Measurements from ENCODE around the gene GTF2F2. TPM values are rescaled to one million over a fixed set of nuclear protein-coding genes. Genes with fewer than 3 reads are reported as not detected.

The GTF2F2 gene
- total RNA-seq, 1 experiment from 2014 or later = 28.1 TPM

GRCh38 chr13:45199711-45200110 is 79.4 kb downstream of the GTF2F2 start:
- Histone ChIP-seq H3K4me1 (peaks cover 16% of the 10 kb centered on the region), H3K36me3 (ENCODE audit: control insufficient read depth, insufficient read depth, low read length) (no peaks in the 10 kb centered on the region), H3K4me3 (ENCODE audit: low read depth, low read length) (no peak overlapping the region), H3K9me3 (no peaks in the 10 kb centered on the region), H3K27me3 (replicated peaks; ENCODE audit: control insufficient read depth, insufficient read depth, low read length) (no peaks in the 10 kb centered on the region)
- intact Hi-C loops (cut with micrococcal nuclease; ENCODE audit: unreplicated experiment) = loop anchor here (10.0 kb wide), 1 partner anchor 155 kb away; no protein-coding TSS in a partner anchor
- no peak overlapping the region for H3K4me3 Mint-ChIP-seq (ENCODE audit: unreplicated experiment)
- DNase-seq = no peak
- H3K9me3 Mint-ChIP-seq (ENCODE audit: unreplicated experiment) = no peaks in the 10 kb centered on the region
- no peaks in the 10 kb centered on the region for H3K4me1 Mint-ChIP-seq (ENCODE audit: low read depth, unreplicated experiment)
- ChIA-PET CTCF (no interaction called here), POLR2A (no interaction called here)
- TF ChIP-seq CTCF (IDR thresholded peaks at IDR 0.05; ENCODE audit: insufficient read depth in 1 of 2, low read depth in 1 of 2, low read length in 1 of 2, severe bottlenecking in 1 of 2, unreplicated experiment in 1 of 2) = no peak
- no TSS peak for BruUV-seq (replicated peaks)
- no peaks in the 10 kb centered on the region for H3K27me3 Mint-ChIP-seq (ENCODE audit: insufficient read depth, unreplicated experiment)
- no peak overlapping the region for H3K27ac Mint-ChIP-seq (ENCODE audit: unreplicated experiment)
- peaks cover 10% of the 10 kb centered on the region for H3K36me3 Mint-ChIP-seq (ENCODE audit: insufficient read depth, unreplicated experiment)

- no TSS peak for BruUV-seq (replicated peaks)
- POLR2A ChIA-PET = no interaction called here
- intact Hi-C loops (cut with micrococcal nuclease; ENCODE audit: unreplicated experiment) = no loop called here
- CTCF ChIA-PET = no interaction called here
- Histone ChIP-seq H3K9me3 (no peaks in the 10 kb centered on the region), H3K27me3 (replicated peaks; ENCODE audit: control insufficient read depth, insufficient read depth, low read length) (no peaks in the 10 kb centered on the region), H3K36me3 (ENCODE audit: control insufficient read depth, insufficient read depth, low read length) (no peaks in the 10 kb centered on the region), H3K4me3 (ENCODE audit: low read depth, low read length) (no peak within 1 kb of the TSS), H3K4me1 (peaks cover 10% of the 10 kb centered on the region)
- Mint-ChIP-seq H3K27me3 (ENCODE audit: insufficient read depth, unreplicated experiment) (no peaks in the 10 kb centered on the region), H3K4me3 (ENCODE audit: unreplicated experiment) (no peak within 1 kb of the TSS), H3K9me3 (ENCODE audit: unreplicated experiment) (no peaks in the 10 kb centered on the region), H3K36me3 (ENCODE audit: insufficient read depth, unreplicated experiment) (peaks cover 10% of the 10 kb centered on the region), H3K4me1 (ENCODE audit: low read depth, unreplicated experiment) (no peaks in the 10 kb centered on the region), H3K27ac (ENCODE audit: unreplicated experiment) (no peak within 1 kb of the TSS)
- no peak for DNase-seq
- TF ChIP-seq CTCF (IDR thresholded peaks at IDR 0.05; ENCODE audit: insufficient read depth in 1 of 2, low read depth in 1 of 2, low read length in 1 of 2, severe bottlenecking in 1 of 2, unreplicated experiment in 1 of 2) = no peak
Observed at GRCh38 chr13:45200701-45201232, 80.5 kb downstream of the GTF2F2 start, which contains the start of gene KCTD4. Gene KCTD4, minus strand, starts transcription at chr13:45201045. Its CDS starts 6,478 bp downstream, at chr13:45194567.

- Histone ChIP-seq H3K36me3 (ENCODE audit: control insufficient read depth, insufficient read depth, low read length) (no peaks in the 10 kb centered on the region), H3K4me3 (ENCODE audit: low read depth, low read length) (no peak overlapping the region), H3K27me3 (replicated peaks; ENCODE audit: control insufficient read depth, insufficient read depth, low read length) (no peaks in the 10 kb centered on the region), H3K4me1 (no peaks in the 10 kb centered on the region; the same call in 1 of the 2 replicates), H3K9me3 (no peaks in the 10 kb centered on the region)
- Mint-ChIP-seq H3K9me3 (ENCODE audit: unreplicated experiment) (no peaks in the 10 kb centered on the region), H3K4me1 (ENCODE audit: low read depth, unreplicated experiment) (no peaks in the 10 kb centered on the region), H3K27me3 (ENCODE audit: insufficient read depth, unreplicated experiment) (no peaks in the 10 kb centered on the region), H3K36me3 (ENCODE audit: insufficient read depth, unreplicated experiment) (peaks cover 16% of the 10 kb centered on the region), H3K4me3 (ENCODE audit: unreplicated experiment) (no peak overlapping the region), H3K27ac (ENCODE audit: unreplicated experiment) (no peak overlapping the region)
- POLR2A ChIA-PET = no interaction called here
- CTCF ChIA-PET = interaction anchor here (0.5 kb wide), 1 partner anchor 159 kb away, joined by 3 read pairs; no protein-coding TSS in a partner anchor
- BruUV-seq (replicated peaks) = no TSS peak
- TF ChIP-seq CTCF (IDR thresholded peaks at IDR 0.05; ENCODE audit: insufficient read depth in 1 of 2, low read depth in 1 of 2, low read length in 1 of 2, severe bottlenecking in 1 of 2, unreplicated experiment in 1 of 2) = no peak
- DNase-seq = no peak
- intact Hi-C loops (cut with micrococcal nuclease; ENCODE audit: unreplicated experiment) = no loop called here
Observed at GRCh38 chr13:45205124-45205523, 84.8 kb downstream of the GTF2F2 start.

All from Caco-2 (cell line).